Measurements from ENCODE around the gene TNS4.

The TNS4 gene

DNA sequence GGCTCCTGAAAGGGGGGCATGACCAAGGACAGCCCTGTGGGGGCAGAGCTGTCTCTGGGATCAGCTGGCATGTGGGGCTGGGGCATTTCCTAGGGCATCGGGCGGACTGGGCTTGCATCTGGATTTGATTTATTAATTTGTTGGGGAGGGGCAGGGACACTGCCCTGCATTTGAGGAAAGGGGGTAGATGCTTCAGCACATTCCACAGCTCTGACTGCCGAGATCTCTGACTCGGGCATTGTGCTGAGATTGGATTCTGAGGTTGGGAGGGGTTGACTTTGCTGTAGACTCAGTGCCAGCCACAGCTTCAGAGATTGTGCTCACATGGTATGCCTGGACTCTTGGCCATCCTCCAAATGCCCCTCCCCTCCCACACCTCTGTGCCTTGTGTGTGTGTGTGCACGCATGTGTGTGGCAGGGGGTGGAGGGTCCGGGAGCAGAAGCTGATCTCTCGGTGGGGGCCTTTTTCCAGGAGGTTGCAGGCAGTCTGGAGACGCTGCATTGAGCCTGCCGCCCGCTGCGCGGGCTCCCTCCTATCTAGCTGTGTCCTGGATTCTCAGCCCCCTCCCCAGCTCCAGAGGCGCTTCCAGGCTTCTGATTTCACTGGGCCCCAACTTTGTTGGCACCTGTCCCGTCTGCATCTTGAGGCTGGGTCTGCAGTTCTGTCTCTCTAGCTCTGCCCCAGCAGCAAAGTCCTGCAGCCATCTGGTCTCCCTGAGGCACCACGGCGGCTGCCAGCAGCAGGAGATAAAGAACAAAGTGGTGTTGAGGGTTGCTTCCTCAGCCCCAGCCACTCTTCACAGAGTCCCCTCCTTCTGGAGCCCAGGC, 43.2 kb downstream of the TNS4 start:
- DNase-seq (ENCODE audit: low read depth, low spot score) = peak; percentile 90

DNA sequence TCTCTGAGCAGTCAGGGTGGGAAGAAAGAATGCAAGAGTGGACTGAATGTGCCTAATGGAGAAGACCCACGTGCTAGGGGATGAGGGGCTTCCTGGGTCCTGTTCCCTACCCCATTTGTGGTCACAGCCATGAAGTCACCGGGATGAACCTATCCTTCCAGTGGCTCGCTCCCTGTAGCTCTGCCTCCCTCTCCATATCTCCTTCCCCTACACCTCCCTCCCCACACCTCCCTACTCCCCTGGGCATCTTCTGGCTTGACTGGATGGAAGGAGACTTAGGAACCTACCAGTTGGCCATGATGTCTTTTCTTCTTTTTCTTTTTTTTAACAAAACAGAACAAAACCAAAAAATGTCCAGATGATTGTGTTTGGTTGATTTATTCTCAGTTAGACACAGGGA, 44.1 kb downstream of the TNS4 start:
- DNase-seq (ENCODE audit: low read depth, low spot score) = no peak

DNA sequence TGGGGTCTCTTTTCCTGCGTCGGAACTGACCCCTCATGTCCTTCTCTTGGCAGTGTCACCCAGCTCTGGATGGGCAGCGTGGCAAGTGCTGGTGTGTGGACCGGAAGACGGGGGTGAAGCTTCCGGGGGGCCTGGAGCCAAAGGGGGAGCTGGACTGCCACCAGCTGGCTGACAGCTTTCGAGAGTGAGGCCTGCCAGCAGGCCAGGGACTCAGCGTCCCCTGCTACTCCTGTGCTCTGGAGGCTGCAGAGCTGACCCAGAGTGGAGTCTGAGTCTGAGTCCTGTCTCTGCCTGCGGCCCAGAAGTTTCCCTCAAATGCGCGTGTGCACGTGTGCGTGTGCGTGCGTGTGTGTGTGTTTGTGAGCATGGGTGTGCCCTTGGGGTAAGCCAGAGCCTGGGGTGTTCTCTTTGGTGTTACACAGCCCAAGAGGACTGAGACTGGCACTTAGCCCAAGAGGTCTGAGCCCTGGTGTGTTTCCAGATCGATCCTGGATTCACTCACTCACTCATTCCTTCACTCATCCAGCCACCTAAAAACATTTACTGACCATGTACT, 44.9 kb downstream of the TNS4 start:
- no peak for DNase-seq (ENCODE audit: low read depth, low spot score)

DNA sequence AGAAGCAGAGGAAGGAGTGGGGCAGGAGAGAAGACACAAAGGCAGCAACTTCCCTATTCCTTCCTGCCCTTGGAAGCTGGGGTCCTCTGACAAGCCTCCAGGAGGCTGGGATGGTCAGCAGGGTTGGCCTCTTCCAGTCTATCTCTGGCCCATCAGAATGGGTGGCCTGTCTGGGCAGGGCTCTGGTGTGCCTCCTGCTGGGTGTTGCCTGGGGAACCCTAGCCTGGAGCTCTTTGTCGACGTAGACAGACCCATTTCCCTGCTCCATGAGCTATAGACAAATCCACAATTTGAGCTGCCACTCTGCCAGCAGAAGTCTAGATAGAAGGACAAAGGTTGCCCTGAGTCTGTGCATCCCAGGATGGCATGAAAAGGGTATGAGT, 46.8 kb downstream of the TNS4 start:
- no peak for DNase-seq (ENCODE audit: low read depth, low spot score)

DNA sequence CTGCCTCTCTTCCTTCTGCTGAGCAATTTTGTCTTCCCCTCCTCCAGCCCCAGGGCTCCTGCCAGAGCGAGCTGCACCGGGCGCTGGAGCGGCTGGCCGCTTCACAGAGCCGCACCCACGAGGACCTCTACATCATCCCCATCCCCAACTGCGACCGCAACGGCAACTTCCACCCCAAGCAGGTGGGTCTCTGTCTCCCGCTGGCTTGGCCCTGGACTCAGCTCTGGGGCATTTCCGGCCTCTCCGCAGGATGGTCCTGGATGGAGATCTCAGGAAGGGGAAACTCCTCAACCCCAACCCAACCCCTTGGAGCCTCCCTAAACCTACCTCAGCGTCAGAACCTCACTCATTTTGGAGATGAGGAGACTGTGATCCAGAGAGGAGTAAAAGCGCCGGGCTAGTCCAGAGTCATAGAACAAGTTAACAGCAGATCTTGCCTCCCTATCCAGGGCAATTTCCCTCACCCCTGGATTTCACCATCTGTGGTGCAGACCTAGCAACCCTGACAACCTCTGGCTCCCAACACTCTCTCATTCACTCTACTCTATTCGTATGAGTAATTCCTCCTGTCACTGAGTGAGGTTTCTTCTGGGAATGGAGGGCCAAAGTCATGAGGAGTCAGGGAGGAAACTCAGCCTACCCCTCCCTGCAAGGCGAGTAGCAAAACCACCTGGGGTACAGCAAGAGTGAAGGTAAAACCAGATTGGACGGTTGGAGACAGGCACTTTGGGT, 47.4 kb downstream of the TNS4 start:
- no peak for DNase-seq (ENCODE audit: low read depth, low spot score)

DNA sequence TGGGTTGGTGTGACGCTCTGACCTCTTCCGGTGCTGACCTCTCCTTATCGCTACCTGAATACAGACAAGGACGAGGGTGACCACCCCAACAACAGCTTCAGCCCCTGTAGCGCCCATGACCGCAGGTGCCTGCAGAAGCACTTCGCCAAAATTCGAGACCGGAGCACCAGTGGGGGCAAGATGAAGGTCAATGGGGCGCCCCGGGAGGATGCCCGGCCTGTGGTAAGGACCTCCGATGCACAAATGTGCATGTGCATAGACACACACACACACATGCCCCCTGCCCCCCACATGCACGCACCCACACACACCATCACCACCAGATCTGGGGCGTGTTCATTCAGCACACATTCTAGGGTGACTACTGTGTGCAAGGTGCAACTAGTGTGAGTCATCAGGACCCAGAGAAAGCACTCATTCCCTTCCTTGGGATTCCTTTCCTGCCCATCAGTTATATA, 48.5 kb downstream of the TNS4 start:
- no peak for DNase-seq (ENCODE audit: low read depth, low spot score)

DNA sequence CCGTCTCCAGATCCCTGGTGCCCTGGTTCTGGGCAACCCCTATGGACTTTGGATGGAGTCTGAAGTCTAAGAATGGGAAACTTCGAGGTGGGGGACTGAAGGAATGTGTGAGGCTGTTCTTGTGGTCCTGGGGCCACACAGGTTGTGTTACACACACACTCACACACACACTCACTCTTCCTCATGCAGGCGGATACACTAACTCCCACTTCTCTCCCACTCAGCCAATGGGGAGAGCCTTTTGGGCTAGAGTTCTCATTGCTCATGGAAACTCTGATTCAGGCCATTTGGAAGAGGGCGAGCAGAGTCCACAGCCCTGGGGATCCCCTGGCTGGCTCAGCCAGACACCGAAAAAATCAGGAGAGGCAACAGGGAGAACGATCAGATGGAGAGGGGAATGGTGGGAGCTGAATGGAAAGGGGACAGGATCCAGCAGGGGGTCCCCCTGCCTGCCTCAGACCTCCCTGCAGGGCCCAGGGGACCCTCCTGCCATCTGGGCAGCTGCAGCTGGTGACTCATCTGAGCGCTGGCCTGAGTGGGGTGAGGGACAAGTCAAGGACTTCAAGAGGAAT, 49.1 kb downstream of the TNS4 start:
- peak; percentile 78 for DNase-seq (ENCODE audit: low read depth, low spot score)

DNA sequence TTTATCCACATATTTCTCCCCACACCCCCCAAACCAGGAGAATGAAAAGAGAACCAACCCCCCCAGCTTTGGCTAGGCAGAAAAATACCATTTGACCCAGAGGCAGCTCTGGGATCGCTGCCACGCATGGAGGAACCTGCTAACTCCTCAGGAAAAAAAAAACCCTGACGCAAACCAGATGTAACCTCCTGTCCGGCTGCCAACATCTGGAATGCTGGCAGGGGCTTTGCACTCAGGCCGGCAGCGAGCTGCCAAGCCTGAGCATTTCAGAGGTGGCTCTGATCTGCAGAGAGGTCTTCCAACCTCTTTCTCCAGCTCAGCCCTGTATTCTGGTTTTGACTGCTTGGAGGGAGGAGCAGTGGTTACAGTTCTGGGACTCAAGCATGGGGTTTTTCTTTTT, 50.0 kb downstream of the TNS4 start:
- DNase-seq (ENCODE audit: low read depth, low spot score) = peak; percentile 77

DNA sequence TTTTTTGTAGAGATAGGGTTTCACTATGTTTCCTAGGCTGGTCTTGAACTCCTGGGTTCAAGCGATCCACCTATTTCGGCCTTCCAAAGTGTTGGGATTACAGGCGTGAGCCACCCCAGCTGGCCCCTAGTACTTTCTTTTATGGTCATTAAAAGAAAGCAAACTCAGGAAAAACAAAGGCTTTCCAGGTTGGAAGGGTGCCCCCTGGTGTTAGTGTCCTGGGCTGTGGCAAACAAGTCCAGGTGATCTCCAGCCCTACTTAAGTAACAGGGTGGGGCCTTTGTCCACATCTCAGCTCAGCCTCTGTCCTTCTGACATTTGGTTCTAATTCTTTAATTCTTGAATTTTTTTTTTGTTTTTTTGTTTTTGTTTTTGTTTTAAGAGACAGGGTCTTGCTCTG, 51.2 kb downstream of the TNS4 start:
- DNase-seq (ENCODE audit: low read depth, low spot score) = no peak

DNA sequence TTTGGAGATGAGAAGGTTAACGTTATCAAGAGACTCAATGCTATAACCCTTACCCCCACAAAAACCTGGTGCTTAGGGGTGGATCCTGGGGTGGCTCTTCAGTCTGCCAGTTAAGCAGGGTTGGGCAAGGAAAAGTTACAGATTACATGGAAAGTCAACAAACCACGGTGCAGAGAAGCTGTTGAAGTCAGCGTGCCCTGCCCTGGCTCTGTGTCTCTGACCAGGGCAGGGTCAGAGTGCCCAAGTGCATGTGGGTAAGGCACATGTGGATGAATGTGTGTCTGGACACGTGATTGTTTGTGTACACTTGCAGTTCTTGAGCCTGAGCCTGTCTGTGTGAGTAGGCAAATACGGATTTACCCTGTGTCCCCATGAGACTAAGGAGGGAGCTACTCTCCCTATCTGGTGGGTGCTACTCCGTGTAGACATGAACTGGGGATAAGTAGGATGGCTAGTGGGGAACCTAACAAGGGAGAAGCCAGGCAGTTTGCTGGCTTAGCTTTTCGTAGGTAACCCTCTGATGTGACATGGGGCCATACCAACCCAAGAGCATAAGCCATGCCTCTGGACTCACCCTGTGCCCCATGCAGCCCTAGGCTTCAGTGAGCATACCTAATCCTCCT, 52.7 kb downstream of the TNS4 start:
- DNase-seq (ENCODE audit: low read depth, low spot score) = no peak

DNA sequence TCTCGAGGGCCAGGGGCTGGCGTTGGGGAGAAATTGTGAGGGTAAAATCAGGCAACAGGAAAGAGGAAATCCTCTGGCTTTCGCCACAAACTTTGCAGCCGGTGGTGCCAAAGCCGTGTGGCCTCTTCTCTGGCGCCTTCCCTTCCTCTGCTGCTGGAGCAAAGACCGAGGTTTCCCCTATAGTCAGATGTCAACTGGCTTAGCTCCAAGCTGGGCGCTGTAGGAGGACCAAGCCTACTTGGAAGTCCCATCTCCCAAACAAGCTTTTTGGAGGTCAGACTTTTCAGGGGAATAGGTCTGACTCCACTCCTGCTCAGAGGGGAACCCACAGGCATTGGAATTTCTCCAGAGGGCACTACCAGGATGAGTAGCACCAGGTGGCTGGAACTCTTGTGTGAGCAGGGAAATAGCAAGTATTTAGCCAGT, 53.2 kb downstream of the TNS4 start:
- DNase-seq (ENCODE audit: low read depth, low spot score) = no peak

DNA sequence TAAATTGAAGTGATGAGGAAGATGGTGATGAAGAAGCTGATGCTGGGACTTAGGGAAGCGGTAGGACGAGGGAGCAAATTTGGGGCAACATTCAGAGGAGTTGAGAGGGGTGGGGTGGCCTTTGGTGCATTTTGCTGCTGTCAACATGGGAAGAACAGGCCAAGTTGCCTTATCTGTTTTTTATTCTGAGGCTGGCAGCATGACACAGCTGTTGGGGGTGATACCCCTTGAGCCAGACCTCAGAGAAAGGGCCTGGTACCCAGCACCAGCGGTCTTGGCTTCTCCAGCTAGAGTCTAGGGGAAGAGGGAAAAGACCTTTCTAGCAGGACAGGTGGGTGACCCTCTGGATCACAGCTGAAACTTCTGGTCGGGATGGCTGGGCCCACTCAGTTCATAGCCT, 53.6 kb downstream of the TNS4 start:
- no peak for DNase-seq (ENCODE audit: low read depth, low spot score)

DNA sequence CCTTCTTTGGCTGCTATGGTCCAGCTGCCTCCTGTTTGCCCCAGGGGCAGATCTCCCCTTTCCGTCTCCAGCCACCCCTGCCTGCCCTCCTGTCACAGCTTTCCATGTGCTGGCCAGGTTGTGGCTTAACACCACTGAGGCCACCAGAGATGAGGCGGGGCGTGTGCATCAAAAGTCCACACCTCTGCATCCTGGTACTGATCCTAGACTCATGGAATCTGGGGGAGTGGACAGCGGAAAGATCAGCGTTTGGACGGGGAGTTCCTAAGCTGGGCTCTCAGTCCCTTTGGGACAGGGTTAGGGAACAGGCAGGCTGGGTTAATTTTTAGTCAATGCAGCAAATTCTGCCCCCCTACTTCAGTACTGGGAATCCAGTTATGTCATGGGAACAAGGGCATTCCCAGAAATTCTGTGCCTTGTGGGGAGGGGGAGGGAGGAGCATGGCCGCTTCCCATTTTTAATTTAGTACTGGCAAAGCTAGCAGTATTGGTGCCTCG, 54.2 kb downstream of the TNS4 start:
- no peak for DNase-seq (ENCODE audit: low read depth, low spot score)

DNA sequence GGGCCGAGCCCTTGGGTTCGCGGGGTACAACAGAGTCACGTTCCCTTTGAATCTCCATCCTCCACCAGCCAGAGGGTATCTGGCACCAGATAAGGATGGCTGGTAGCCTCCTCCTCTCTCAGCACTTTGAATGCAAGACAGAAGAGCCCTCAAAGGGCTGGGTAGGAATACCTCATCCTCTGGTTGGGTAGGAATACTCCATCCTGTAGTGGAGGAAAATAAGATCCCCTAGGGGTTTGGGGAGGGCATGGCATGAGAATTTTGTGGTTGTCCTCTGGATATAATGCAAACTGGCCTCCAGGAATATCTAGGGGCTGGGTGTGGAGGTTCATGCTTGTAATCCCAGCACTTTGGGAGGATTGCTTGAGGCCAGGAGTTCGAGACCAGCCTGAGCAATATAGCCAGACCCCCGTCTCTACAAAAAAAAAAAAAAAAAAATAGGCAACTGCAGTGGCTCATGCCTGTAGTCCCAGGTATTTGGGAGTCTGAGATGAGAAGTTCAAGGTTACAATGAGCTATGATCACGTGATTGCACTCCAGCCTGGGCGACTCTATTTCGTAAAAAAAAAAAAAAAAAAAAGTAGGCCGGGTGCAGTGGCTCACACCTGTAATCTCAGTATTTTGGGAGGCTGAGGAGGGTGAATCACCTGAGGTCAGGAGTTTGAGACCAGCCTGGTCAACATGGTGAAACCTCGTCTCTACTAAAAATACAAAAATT, 55.5 kb downstream of the TNS4 start:
- DNase-seq (ENCODE audit: low read depth, low spot score) = no peak

DNA sequence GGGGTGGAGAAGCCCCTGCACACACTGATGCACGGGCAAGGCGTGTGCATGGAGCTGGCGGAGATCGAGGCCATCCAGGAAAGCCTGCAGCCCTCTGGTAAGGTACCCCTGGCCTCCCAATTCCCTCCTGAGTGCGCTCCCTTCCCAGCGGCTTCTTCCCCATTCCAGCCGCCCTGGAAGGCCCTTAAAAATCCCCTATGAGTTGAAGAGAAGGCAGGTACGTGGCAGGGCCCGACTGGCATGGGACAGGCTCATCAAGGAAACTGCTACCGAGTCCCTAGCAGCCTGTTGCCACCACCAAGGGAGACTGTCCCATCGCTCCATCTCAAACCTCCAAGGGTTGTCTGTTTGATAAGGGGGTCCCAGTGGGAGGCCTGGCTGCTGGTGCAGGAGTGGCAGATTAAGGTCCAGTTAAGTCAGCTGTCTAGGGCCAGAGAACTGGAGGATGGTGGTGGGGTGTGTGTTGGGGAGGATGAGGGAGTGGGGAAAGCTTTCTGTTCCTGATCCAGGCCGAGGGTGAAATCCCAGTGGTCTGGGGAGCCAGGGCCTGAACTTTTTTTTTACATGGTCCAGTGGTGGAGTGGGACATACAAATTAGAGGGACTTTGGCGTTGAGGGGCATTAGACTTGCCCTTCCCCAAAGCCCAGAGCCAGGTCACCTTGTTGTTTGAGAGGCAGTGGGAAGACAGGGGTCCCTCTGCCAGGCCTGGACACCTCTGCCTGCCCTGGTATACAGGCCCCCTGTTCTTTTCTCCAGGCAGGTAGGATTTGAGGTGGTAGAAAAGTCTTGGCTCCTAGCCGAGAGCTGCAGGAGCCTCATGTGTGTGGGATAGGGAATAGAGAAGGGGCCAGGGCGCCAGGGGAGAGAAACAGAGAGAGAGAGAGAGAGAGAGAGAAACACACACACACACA, 57.2 kb downstream of the TNS4 start:
- DNase-seq (ENCODE audit: low read depth, low spot score) = peak; percentile 51

DNA sequence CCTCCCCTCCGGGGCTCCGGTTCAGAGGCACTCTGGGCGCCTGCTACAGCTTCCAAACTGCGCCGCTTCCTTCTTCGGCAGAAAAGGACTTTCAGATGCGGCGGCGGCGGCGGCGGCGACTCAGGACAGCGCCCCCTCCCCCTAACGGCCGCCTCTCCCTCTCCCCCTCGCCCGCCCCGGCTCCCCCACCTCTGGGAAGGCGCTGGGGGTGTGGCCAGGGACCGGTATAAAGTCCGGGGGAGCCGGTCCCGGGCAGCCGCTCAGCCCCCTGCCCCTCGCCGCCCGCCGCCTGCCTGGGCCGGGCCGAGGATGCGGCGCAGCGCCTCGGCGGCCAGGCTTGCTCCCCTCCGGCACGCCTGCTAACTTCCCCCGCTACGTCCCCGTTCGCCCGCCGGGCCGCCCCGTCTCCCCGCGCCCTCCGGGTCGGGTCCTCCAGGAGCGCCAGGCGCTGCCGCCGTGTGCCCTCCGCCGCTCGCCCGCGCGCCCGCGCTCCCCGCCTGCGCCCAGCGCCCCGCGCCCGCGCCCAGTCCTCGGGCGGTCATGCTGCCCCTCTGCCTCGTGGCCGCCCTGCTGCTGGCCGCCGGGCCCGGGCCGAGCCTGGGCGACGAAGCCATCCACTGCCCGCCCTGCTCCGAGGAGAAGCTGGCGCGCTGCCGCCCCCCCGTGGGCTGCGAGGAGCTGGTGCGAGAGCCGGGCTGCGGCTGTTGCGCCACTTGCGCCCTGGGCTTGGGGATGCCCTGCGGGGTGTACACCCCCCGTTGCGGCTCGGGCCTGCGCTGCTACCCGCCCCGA, 58.0 kb downstream of the TNS4 start, which contains the start of gene IGFBP4:
Gene IGFBP4, plus strand, starts transcription at position 255 of the 792 bp plus-strand sequence. Its CDS starts 286 bp downstream, at position 541.
- DNase-seq (ENCODE audit: low read depth, low spot score) = peak; percentile 92

DNA sequence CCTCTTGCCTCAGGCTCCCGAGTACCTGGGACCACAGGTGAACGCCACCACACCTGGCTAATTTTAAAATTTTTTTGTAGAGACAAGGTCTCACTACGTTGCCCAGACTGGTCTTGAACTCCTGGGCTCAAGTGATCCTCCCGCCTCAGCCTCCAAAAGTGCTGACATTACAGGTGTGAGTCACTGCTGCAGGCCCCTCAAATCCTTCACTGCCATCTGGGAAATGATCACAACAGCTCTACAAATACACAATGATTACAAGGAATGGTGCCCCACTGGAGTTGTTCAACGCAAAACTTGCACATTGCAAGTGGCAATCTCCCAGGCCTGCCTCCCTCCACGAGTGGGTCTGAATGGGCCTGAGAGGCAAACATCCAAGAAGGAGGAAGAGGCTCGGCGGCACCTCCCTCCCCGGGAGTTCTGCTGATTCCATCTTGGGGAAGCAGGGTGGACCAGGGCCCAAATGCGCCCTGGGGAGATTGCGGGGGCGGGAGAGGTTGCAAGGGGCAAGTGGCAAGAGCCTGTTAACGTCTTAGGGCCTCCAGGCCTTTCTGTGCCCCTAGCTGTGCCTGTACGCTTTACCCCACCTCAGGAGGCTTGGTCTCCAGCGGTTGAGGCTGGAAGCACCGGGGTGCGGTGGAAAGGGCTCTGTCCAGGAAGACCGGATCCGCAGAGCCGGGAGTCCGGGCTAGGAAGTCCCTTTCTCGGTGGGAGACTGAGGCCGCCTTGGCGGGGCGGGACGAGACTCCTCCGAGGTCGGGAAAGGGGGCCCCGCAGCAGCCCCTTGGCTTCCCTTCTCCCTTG, 58.8 kb downstream of the TNS4 start:
- no peak for DNase-seq (ENCODE audit: low read depth, low spot score)

DNA sequence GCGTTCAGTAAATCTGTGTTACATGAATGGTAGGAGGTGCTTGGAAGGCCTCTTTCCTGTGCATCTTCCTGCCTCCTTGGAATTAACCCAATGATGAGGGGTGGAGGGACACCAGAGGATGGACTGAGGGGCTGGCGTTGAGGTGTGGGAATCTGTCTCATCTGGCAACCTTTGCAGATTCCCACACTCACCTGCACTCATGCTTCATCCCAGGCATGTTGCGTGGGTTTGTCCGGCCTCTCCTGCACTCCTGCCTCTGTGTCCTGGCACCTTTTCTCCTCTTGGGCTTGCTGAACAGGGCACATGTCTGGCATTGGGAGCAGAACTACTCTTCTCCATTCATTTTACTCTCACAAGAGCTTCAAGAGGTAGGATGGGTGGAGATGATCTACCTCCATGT, 61.3 kb downstream of the TNS4 start:
- DNase-seq (ENCODE audit: low read depth, low spot score) = no peak

Data from astrocyte of the hippocampus (primary cell).